GM11168 (cell line): ENCODE data around the gene SLX9.
"Not testable (repeated sequence)": the region's sequence is repeated elsewhere in the genome, so short reads cannot be mapped to it uniquely, and the experiment has no call there.

Source experiments
- in situ Hi-C: fragments of 300-500 bp; cut with MboI; formaldehyde crosslinking; loops from one replicate; pipeline ENCODE4 v1.12.0; 2022; ENCODE audit warnings: low sequenced_read_pairs; ENCODE audit not compliant: unreplicated experiment

Gene SLX9

GRCh38 chr21:44927259-44927586 lies 12.6 kb upstream of the SLX9 start:
- in situ Hi-C loops: no loop called here

- in situ Hi-C loops: no loop called here
These were observed 12.0 kb upstream of the SLX9 start for GRCh38 chr21:44927587-44928461.

GRCh38 chr21:44928500-44929241 lies 11.2 kb upstream of the SLX9 start:
- in situ Hi-C loops: not testable (repeated sequence)

GRCh38 chr21:44929242-44929798 lies 10.5 kb upstream of the SLX9 start:
- in situ Hi-C loops: no loop called here

- in situ Hi-C loops: no loop called here
These were observed 9.9 kb upstream of the SLX9 start for GRCh38 chr21:44929799-44930542.

GRCh38 chr21:44930543-44930981 lies 9.3 kb upstream of the SLX9 start:
- in situ Hi-C loops: no loop called here

- in situ Hi-C loops: no loop called here
These were observed 8.7 kb upstream of the SLX9 start for GRCh38 chr21:44931137-44931500.

GRCh38 chr21:44931501-44932407 lies 8.1 kb upstream of the SLX9 start:
- in situ Hi-C loops: no loop called here

- in situ Hi-C loops: no loop called here
These were observed 7.2 kb upstream of the SLX9 start for GRCh38 chr21:44932408-44933181.

GRCh38 chr21:44933199-44933917 lies 6.5 kb upstream of the SLX9 start:
- in situ Hi-C loops: no loop called here

- in situ Hi-C loops: no loop called here
These were observed 5.9 kb upstream of the SLX9 start for GRCh38 chr21:44933918-44934260.

GRCh38 chr21:44934276-44934675 lies 5.6 kb upstream of the SLX9 start:
- in situ Hi-C loops: no loop called here

- in situ Hi-C loops: no loop called here
These were observed 4.9 kb upstream of the SLX9 start for GRCh38 chr21:44934797-44935532.

GRCh38 chr21:44935533-44935927 lies 4.3 kb upstream of the SLX9 start:
- in situ Hi-C loops: no loop called here

GRCh38 chr21:44938772-44939531 lies 877 bp upstream of the SLX9 start:
- in situ Hi-C loops: no loop called here

- in situ Hi-C loops: no loop called here
These were observed 345 bp downstream of the SLX9 start for GRCh38 chr21:44940116-44940631.

GRCh38 chr21:44941567-44941966 lies 1.7 kb downstream of the SLX9 start:
- in situ Hi-C loops: no loop called here
